GM12892 (cell line): ENCODE measurements around the gene STEAP3.

Experiments
- DNase-seq: peaks from one replicate; pipeline ENCODE4 v3.0.0; 2011; ENCODE audit not compliant: insufficient read length
- FAIRE-seq: peaks from 2 replicates; lab custom pipeline; 2011; peaks lifted over from hg19 to GRCh38; lab: Jason Lieb, UNC
- POLR2A ChIP-seq: IDR thresholded peaks from 2 replicates; pipeline ENCODE4 v1.6.1; 2011; ENCODE audit warnings: low read depth, low read length, control low read depth
- POLR2AphosphoS5 ChIP-seq: IDR thresholded peaks from 2 replicates; pipeline ENCODE4 v1.6.1; 2011; ENCODE audit warnings: low read depth, low read length, control low read depth
- TAF1 ChIP-seq: IDR thresholded peaks from 2 replicates; pipeline ENCODE4 v1.6.1; 2011; ENCODE audit warnings: low read depth, mild to moderate bottlenecking, control low read depth, low read length, borderline replicate concordance

The STEAP3 gene

GRCh38 chr2:119243621-119244020 lies 20.0 kb downstream of the STEAP3 start:
- no peak for FAIRE-seq
- no peak for DNase-seq
- TF ChIP-seq TAF1, result no peak
- TF ChIP-seq POLR2A, result no peak
- TF ChIP-seq POLR2AphosphoS5, result no peak

DNA sequence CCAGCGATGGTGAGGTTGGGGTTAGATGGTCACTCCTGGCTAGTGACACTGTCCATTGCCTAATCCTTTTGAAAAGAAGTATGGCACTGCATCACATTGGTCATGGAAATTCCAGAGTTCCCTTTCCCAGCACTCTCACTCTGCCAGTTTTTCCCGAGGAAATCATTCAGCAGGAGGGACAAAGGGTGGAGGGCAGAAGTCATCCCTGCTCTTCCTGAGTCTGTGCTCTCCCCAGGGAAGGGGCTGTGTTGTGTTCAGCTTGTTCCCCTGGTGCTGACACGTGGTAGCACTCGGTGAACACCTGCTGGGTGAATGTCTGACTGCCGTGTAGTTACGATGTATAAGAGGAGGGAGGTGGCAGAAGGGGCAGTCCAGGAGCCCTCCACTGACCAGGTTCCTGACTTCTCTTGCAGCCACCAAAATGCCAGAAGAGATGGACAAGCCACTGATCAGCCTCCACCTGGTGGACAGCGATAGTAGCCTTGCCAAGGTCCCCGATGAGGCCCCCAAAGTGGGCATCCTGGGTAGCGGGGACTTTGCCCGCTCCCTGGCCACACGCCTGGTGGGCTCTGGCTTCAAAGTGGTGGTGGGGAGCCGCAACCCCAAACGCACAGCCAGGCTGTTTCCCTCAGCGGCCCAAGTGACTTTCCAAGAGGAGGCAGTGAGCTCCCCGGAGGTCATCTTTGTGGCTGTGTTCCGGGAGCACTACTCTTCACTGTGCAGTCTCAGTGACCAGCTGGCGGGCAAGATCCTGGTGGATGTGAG lies 21.6 kb downstream of the STEAP3 start:
- no peak for TF ChIP-seq TAF1
- no peak for DNase-seq
- FAIRE-seq, result no peak

- FAIRE-seq, result no peak
- TF ChIP-seq POLR2A (no peak), POLR2AphosphoS5 (no peak), TAF1 (no peak)
- no peak for DNase-seq
These were observed 22.2 kb downstream of the STEAP3 start for GRCh38 chr2:119245841-119246230.

DNA sequence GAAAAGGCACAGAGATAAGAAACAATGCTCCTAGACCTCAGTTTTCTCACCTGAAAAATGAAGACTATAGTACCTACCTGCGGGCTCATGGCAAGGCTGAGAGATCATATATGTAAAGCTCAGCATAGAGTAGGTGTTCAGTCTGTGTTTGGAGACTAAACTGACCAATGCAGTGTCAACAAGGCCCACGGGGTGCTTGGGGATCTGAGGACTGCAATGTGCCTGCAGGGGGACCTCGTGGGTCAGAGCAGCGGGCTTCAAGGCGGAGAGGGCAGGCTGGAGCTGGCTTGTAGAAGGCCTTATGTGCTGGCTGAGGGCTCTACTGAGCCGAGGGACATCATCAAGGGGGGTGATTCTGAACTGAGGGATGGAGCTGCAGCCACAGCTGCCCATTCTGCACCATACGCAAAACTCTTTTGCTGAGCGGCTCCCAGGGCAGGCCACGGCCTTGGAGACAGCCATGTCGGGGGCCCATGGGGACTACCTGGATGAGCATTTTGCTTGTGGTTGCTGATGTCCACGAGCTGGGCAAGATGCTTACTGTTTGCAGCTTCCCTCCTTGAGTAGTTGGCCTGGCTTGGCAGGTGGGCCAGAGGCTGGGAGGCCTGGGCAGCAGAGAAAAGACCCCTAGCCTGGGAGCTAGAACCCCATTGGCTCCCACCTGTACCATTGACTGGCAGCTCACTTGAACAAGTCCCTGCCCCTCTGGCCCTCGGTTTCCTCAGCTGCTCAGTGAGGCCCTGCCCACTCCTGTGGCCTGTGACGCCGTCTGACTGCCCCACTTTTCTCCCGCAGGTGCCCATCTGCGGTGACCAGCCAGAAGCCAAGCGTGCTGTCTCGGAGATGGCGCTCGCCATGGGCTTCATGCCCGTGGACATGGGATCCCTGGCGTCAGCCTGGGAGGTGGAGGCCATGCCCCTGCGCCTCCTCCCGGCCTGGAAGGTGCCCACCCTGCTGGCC lies 23.5 kb downstream of the STEAP3 start:
- TF ChIP-seq POLR2A, result no peak
- FAIRE-seq, result no peak

DNA sequence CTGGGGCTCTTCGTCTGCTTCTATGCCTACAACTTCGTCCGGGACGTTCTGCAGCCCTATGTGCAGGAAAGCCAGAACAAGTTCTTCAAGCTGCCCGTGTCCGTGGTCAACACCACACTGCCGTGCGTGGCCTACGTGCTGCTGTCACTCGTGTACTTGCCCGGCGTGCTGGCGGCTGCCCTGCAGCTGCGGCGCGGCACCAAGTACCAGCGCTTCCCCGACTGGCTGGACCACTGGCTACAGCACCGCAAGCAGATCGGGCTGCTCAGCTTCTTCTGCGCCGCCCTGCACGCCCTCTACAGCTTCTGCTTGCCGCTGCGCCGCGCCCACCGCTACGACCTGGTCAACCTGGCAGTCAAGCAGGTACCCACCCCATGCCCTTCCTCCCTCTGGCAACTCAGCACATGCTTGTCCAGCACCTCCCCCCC lies 24.2 kb downstream of the STEAP3 start:
- no peak for TF ChIP-seq POLR2A
- no peak for TF ChIP-seq POLR2AphosphoS5
- TF ChIP-seq TAF1, result no peak
- DNase-seq, result no peak
- no peak for FAIRE-seq

More for the DNA sequence above, 23.5 kb downstream of the STEAP3 start:
- DNase-seq, result no peak

DNA sequence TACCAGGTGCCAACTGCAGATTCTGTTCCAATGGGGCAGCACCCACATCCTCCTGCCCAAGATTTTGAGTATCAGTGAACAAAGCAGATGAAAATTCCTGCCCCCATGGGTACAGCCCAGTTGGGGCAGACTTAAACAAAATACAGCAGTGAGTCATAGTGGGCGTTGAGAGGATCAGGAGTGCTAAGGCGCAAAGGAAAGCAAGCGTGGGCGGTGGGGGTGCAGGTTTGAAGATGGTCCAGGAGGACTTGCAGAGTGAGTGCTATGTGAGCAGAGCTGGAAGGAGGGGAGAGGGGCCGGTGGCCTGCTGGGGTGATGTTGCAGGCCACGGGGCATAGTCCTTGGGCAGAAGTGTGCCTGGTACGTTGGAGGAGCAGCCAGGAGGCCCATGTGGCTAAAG lies 24.7 kb downstream of the STEAP3 start:
- no peak for FAIRE-seq
- no peak for DNase-seq
- TF ChIP-seq POLR2A, result no peak
- TF ChIP-seq TAF1, result no peak
- TF ChIP-seq POLR2AphosphoS5, result no peak

GRCh38 chr2:119248751-119249150 lies 25.1 kb downstream of the STEAP3 start:
- FAIRE-seq (no peak), DNase-seq (no peak)
- TF ChIP-seq POLR2AphosphoS5 (no peak), TAF1 (no peak), POLR2A (no peak)

GRCh38 chr2:119249311-119249710 lies 25.7 kb downstream of the STEAP3 start:
- FAIRE-seq, result no peak
- no peak for TF ChIP-seq TAF1
- TF ChIP-seq POLR2A, result no peak
- no peak for TF ChIP-seq POLR2AphosphoS5
- DNase-seq, result no peak

DNA sequence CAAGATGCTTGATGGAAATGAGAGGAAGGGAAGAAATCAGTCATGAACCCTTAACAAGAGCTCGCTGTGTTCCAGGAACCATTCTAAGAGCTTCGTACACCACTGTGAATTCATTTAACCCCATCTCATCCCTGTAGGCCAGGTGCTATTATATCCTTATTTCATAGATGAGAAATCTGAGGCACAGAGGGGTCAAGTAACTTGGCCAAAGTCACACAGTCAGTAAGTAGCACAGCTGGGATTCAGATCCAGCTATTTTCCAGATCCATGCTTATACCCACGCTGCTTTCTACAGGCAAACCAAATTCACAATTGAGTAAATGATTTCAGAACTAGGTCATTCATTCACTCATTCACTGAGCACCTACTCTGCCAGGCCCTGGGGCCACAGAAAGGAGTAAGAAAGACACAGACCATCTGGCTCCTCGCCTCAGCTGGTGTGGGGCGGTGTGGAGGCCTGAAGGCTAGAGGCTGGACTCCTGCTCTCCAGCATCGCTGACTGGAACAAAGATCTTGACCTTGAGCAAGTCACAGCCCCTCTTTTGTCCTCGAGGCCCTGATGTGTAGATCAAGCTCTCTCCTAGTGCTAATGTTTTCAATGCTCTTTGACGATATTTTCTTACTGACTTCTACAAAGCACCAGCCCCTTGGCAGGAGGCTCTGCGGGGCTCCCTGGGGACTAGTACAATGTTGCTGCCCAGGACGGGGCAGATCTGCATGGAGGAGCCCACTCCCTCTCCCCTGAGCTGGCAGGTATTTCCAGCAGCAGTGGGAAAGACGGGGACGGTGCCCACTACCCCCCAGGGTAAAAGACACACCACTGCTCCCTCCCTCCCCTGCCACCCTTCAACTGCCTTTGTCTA lies 26.5 kb downstream of the STEAP3 start:
- TF ChIP-seq POLR2A (no peak), TAF1 (no peak), POLR2AphosphoS5 (no peak)
- DNase-seq (no peak), FAIRE-seq (no peak)

GRCh38 chr2:119250718-119251290 lies 27.2 kb downstream of the STEAP3 start:
- FAIRE-seq (no peak), DNase-seq (no peak)
- TF ChIP-seq POLR2AphosphoS5, result no peak
- TF ChIP-seq TAF1, result no peak

GRCh38 chr2:119251652-119252051 lies 28.0 kb downstream of the STEAP3 start:
- DNase-seq, result no peak

More at GRCh38 chr2:119251652-119252051, 28.0 kb downstream of the STEAP3 start:
- TF ChIP-seq POLR2AphosphoS5, result no peak
- FAIRE-seq, result no peak
